Left lung (tissue), 10 donors: Measurements from ENCODE around the gene TOR1B. TPM values are rescaled to one million over a fixed set of nuclear protein-coding genes. Genes with fewer than 3 reads are reported as not detected.

ENCODE experiments used
- ATAC-seq: fragments of 200-7000 bp; cut with Tn5 transposase; one replicate; pipeline ENCODE4 v1.9.1; 2020; ENCODE audit warnings: moderate library complexity
- DNase-seq, 4 donors: peaks; one replicate each; pipeline ENCODE4 v3.0.0-alpha.2; 2013 to 2020
- H3K27ac ChIP-seq, 2 donors: fragments of 200-600 bp; sonication (generic) in 1 of 2; one replicate each; pipeline versions ENCODE4 v1.5.0 to v1.8.0; 2020 to 2021
- H3K27me3 ChIP-seq, 2 donors: fragments of 200-600 bp; sonication (generic) in 1 of 2; one replicate each; pipeline versions ENCODE4 v1.5.0 to v1.8.0; 2020 to 2021
- H3K36me3 ChIP-seq, 2 donors: fragments of 200-600 bp; sonication (generic) in 1 of 2; one replicate each; pipeline versions ENCODE4 v1.5.0 to v1.8.0; 2020 to 2021
- H3K4me1 ChIP-seq, 2 donors: fragments of 200-600 bp; one replicate each; pipeline ENCODE4 v1.8.0; 2021
- H3K4me3 ChIP-seq, 2 donors: fragments of 200-600 bp; sonication (generic) in 1 of 2; one replicate each; pipeline versions ENCODE4 v1.5.0 to v1.8.0; 2020 to 2021; ENCODE audit warnings: mild to moderate bottlenecking in 1 of 2
- H3K9me3 ChIP-seq, 2 donors: fragments of 200-600 bp; sonication (generic) in 1 of 2; one replicate each; pipeline versions ENCODE4 v1.5.0 to v1.8.0; 2020 to 2021
- intact Hi-C, 2 donors: fragments of 100-400 bp; cut with DNase I; formaldehyde crosslinking; loops; one replicate each; pipeline versions ENCODE4 v1.11.2 to v1.14.2; 2022
- polyA plus RNA-seq, 6 donors: library from polyadenylated mRNA; unstranded; fragments of 120-200 nt; gene quantifications; one replicate each; pipeline ENCODE4 v1.2.1, GENCODE V29; 2013; ENCODE audit not compliant: insufficient read length in 6 of 6
- total RNA-seq, 2 donors: library from RNA; stranded (reverse); fragmentation: NEBNext Ultra II Directional; extraction: Animal tissue kit (Norgen Biotek cat#: 25700); gene quantifications; one replicate each; pipeline ENCODE4 v1.2.1, GENCODE V29; 2021
- TF ChIP-seq, protein P1 (sequence below), 2 donors: fragments of 200-600 bp; sonication (generic) in 1 of 2; IDR thresholded peaks; one replicate each; pipeline versions ENCODE4 v1.5.0 to v1.8.0; 2021; ENCODE audit warnings: antibody characterized with exemption in 2 of 2
- donor health status: DM: no; HTN: yes; CAD: no.
- donor health status: DM: no; HTN: no; CAD: no.

The TOR1B gene
- total and polyA plus RNA-seq, 8 donors: 19.0 to 32.1 (median 22.0) TPM

- no peaks in the 10 kb centered on the region for H3K36me3 ChIP-seq
- TF ChIP-seq, protein P1, sequence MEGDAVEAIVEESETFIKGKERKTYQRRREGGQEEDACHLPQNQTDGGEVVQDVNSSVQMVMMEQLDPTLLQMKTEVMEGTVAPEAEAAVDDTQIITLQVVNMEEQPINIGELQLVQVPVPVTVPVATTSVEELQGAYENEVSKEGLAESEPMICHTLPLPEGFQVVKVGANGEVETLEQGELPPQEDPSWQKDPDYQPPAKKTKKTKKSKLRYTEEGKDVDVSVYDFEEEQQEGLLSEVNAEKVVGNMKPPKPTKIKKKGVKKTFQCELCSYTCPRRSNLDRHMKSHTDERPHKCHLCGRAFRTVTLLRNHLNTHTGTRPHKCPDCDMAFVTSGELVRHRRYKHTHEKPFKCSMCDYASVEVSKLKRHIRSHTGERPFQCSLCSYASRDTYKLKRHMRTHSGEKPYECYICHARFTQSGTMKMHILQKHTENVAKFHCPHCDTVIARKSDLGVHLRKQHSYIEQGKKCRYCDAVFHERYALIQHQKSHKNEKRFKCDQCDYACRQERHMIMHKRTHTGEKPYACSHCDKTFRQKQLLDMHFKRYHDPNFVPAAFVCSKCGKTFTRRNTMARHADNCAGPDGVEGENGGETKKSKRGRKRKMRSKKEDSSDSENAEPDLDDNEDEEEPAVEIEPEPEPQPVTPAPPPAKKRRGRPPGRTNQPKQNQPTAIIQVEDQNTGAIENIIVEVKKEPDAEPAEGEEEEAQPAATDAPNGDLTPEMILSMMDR (IDR thresholded peaks at IDR 0.05): no peak
- H3K27me3 ChIP-seq: no peaks in the 10 kb centered on the region
- peaks cover 0 to 37% of the 10 kb centered on the region in 2 donors for H3K4me1 ChIP-seq
- H3K27ac ChIP-seq: no peak overlapping the region
- intact Hi-C loops: no loop called here
- ATAC-seq (no peak), DNase-seq (no peak)
- H3K9me3 ChIP-seq: no peaks in the 10 kb centered on the region
- no peak overlapping the region for H3K4me3 ChIP-seq
Observed at GRCh38 chr9:129841071-129841470, 38.1 kb downstream of the TOR1B start.

GRCh38 chr9:129845373-129845772 is 42.4 kb downstream of the TOR1B start:
- Histone ChIP-seq H3K27ac (no peak overlapping the region), H3K4me3 (no peak overlapping the region), H3K36me3 (peaks cover 0 to 6% of the 10 kb centered on the region in 2 donors), H3K4me1 (peaks cover 0 to 7% of the 10 kb centered on the region in 2 donors), H3K9me3 (no peaks in the 10 kb centered on the region), H3K27me3 (no peaks in the 10 kb centered on the region)
- no peak for DNase-seq
- no peak for ATAC-seq
- intact Hi-C loops: no loop called here
- TF ChIP-seq, protein P1 (IDR thresholded peaks at IDR 0.05): no peak

- intact Hi-C loops: no loop called here
Observed at GRCh38 chr9:129848712-129849441, 45.9 kb downstream of the TOR1B start.

GRCh38 chr9:129849901-129850300 is 46.9 kb downstream of the TOR1B start:
- H3K27ac ChIP-seq: no peak overlapping the region
- intact Hi-C loops: no loop called here

More at GRCh38 chr9:129848712-129849441, 45.9 kb downstream of the TOR1B start:
- Histone ChIP-seq H3K4me1 (peaks cover 0 to 7% of the 10 kb centered on the region in 2 donors), H3K36me3 (peaks cover 0 to 40% of the 10 kb centered on the region in 2 donors), H3K9me3 (no peaks in the 10 kb centered on the region), H3K4me3 (no peak overlapping the region), H3K27me3 (no peaks in the 10 kb centered on the region), H3K27ac (no peak overlapping the region)
- no peak for DNase-seq
- TF ChIP-seq, protein P1 (IDR thresholded peaks at IDR 0.05): no peak
- ATAC-seq: no peak

More at GRCh38 chr9:129849901-129850300, 46.9 kb downstream of the TOR1B start:
- Histone ChIP-seq H3K4me1 (peaks cover 0 to 10% of the 10 kb centered on the region in 2 donors), H3K9me3 (no peaks in the 10 kb centered on the region), H3K4me3 (no peak overlapping the region), H3K36me3 (peaks cover 0 to 49% of the 10 kb centered on the region in 2 donors), H3K27me3 (no peaks in the 10 kb centered on the region)
- TF ChIP-seq, protein P1 (IDR thresholded peaks at IDR 0.05): no peak
- ATAC-seq (no peak), DNase-seq (no peak)
